H1 (cell line): ENCODE data around the gene TAP2. TPM values are rescaled to one million over a fixed set of nuclear protein-coding genes. Genes with fewer than 3 reads are reported as not detected.

Experiments used
- CTCF ChIA-PET: fragments of 300-600 bp; sonication (Branson Sonifier 250); formaldehyde crosslinking; loops from one replicate; lab custom pipeline; 2021; ENCODE audit not compliant: partially characterized antibody; lab: Charles Lee
- POLR2A ChIA-PET: fragments of 300-600 bp; sonication (Branson Sonifier 250); formaldehyde crosslinking; loops from one replicate; lab custom pipeline; 2021; ENCODE audit warnings: inconsistent platforms; ENCODE audit not compliant: partially characterized antibody; lab: Charles Lee
- DNase-seq, 2 experiments: peaks; one replicate each; pipeline versions ENCODE4 v3.0.0 to v3.0.0-alpha.2; 2010 to 2022; ENCODE audit warnings: low spot score in 2 of 2, low read depth in 1 of 2, mixed read lengths in 1 of 2
- FAIRE-seq: peaks from 2 replicates; lab custom pipeline; 2011; peaks lifted over from hg19 to GRCh38; lab: Jason Lieb, UNC
- H2AFZ ChIP-seq: 2 replicates; pipeline ENCODE4 v1.8.1; 2012; ENCODE audit warnings: low read length, inconsistent platforms
- H2AK5ac ChIP-seq: 2 replicates; pipeline ENCODE4 v1.6.1; 2013; ENCODE audit warnings: low read depth, low read length
- H2BK120ac ChIP-seq: replicated peaks from 2 replicates; pipeline ENCODE3; 2013; ENCODE audit warnings: low read depth, low read length, inconsistent platforms
- H2BK12ac ChIP-seq: 2 replicates; pipeline ENCODE4 v1.6.1; 2013; ENCODE audit warnings: low read depth, low read length
- H2BK15ac ChIP-seq: 2 replicates; pipeline ENCODE4 v1.6.1; 2013; ENCODE audit warnings: low read length
- H2BK20ac ChIP-seq: 2 replicates; pipeline ENCODE4 v1.6.1; 2013; ENCODE audit warnings: low read length
- H2BK5ac ChIP-seq: 2 replicates; pipeline ENCODE4 v1.6.1; 2013; ENCODE audit warnings: low read depth, low read length
- H3K14ac ChIP-seq: 2 replicates; pipeline ENCODE4 v1.6.1; 2013; ENCODE audit warnings: inconsistent platforms; ENCODE audit not compliant: insufficient read length
- H3K18ac ChIP-seq: 2 replicates; pipeline ENCODE4 v1.6.1; 2013; ENCODE audit warnings: low read length; ENCODE audit errors: extremely low read depth
- H3K23ac ChIP-seq: 2 replicates; pipeline ENCODE4 v1.6.1; 2013; ENCODE audit warnings: inconsistent platforms; ENCODE audit not compliant: insufficient read length
- H3K23me2 ChIP-seq: 2 replicates; pipeline ENCODE4 v1.6.1; 2013; ENCODE audit warnings: low read depth, low read length
- H3K27ac ChIP-seq: 2 replicates; pipeline ENCODE4 v1.6.1; 2011; ENCODE audit warnings: low read depth, low read length, inconsistent platforms
- H3K27me3 ChIP-seq, 4 experiments: replicated peaks in 1 of 4; 1 replicate in 1 of 4; 2 replicates in 3 of 4; pipeline versions ENCODE4 v1.6.1 to v1.8.1; 2011 to 2013; ENCODE audit warnings: low read length in 3 of 4, mild to moderate bottlenecking in 3 of 4, inconsistent platforms in 2 of 4, mixed read lengths in 2 of 4, moderate library complexity in 1 of 4; ENCODE audit not compliant: control insufficient read depth in 3 of 4, insufficient read depth in 3 of 4; ENCODE audit errors: extremely low read depth in 1 of 4
- H3K36me3 ChIP-seq, 4 experiments: 2 replicates each; pipeline versions ENCODE4 v1.6.1 to v1.8.1; 2011 to 2013; ENCODE audit warnings: mild to moderate bottlenecking in 4 of 4, low read length in 3 of 4, moderate library complexity in 2 of 4, control low read depth in 1 of 4, inconsistent platforms in 1 of 4; ENCODE audit not compliant: insufficient read depth in 4 of 4, control insufficient read depth in 2 of 4
- H3K4ac ChIP-seq: replicated peaks from 2 replicates; pipeline ENCODE3; 2013; ENCODE audit warnings: low read length, low read depth, mixed read lengths, inconsistent platforms; ENCODE audit not compliant: insufficient read length
- H3K4me1 ChIP-seq, 4 experiments: replicated peaks in 1 of 4; 1 replicate in 1 of 4; 2 replicates in 3 of 4; pipeline versions ENCODE4 v1.6.1 to v1.8.1; 2011 to 2013; ENCODE audit warnings: low read length in 3 of 4, inconsistent platforms in 2 of 4, mixed read lengths in 1 of 4; ENCODE audit not compliant: insufficient read depth in 4 of 4, control insufficient read depth in 3 of 4
- H3K4me2 ChIP-seq, 2 experiments: 2 replicates each; pipeline versions ENCODE4 v1.6.1 to v1.8.1; 2011 to 2013; ENCODE audit warnings: low read depth in 2 of 2, low read length in 2 of 2, control low read depth in 1 of 2, inconsistent platforms in 1 of 2, mild to moderate bottlenecking in 1 of 2; ENCODE audit not compliant: insufficient read depth in 1 of 2
- H3K4me3 ChIP-seq, 4 experiments: fragments of 200-600, 300-600 bp in 1 of 4; sonication (generic), shearing (Covaris generic), sonication (Bioruptor Twin) in 1 of 4; 2 replicates each; pipeline versions ENCODE4 v1.5.1 to v1.8.1; 2011 to 2016; ENCODE audit warnings: low read length in 4 of 4, low read depth in 3 of 4, control low read depth in 2 of 4, inconsistent platforms in 2 of 4, mild to moderate bottlenecking in 2 of 4, mixed read lengths in 1 of 4, moderate library complexity in 1 of 4; ENCODE audit not compliant: insufficient read depth in 2 of 4; ENCODE audit errors: extremely low read depth in 1 of 4
- H3K56ac ChIP-seq: replicated peaks from 2 replicates; pipeline ENCODE3; 2013; ENCODE audit warnings: low read depth, mild to moderate bottlenecking, mixed read lengths, low read length, inconsistent platforms; ENCODE audit not compliant: insufficient read length
- H3K79me1 ChIP-seq: 2 replicates; pipeline ENCODE4 v1.6.1; 2013; ENCODE audit warnings: low read depth, low read length, control low read depth
- H3K79me2 ChIP-seq, 2 experiments: 2 replicates each; pipeline versions ENCODE4 v1.6.1 to v1.8.1; 2012 to 2013; ENCODE audit warnings: low read length in 2 of 2, mild to moderate bottlenecking in 2 of 2, inconsistent platforms in 1 of 2; ENCODE audit not compliant: insufficient read depth in 2 of 2, control insufficient read depth in 1 of 2
- H3K9ac ChIP-seq, 4 experiments: replicated peaks in 1 of 4; 1 replicate in 1 of 4; 2 replicates in 3 of 4; pipeline versions ENCODE4 v1.6.1 to v1.8.1; 2011 to 2013; ENCODE audit warnings: low read depth in 3 of 4, low read length in 3 of 4, control low read depth in 2 of 4, mild to moderate bottlenecking in 2 of 4, moderate library complexity in 2 of 4, inconsistent platforms in 1 of 4; ENCODE audit errors: extremely low read depth in 1 of 4
- H3K9me3 ChIP-seq, 2 experiments: 2 replicates each; pipeline versions ENCODE4 v1.6.1 to v1.8.1; 2012 to 2013; ENCODE audit warnings: mild to moderate bottlenecking in 2 of 2, moderate library complexity in 2 of 2, control low read depth in 1 of 2, inconsistent platforms in 1 of 2, low read depth in 1 of 2, low read length in 1 of 2, mixed read lengths in 1 of 2; ENCODE audit not compliant: insufficient read depth in 2 of 2
- H4K20me1 ChIP-seq, 2 experiments: replicated peaks in 1 of 2; 2 replicates each; pipeline versions ENCODE3 to v1.8.1; 2011 to 2013; ENCODE audit warnings: inconsistent platforms in 2 of 2, low read length in 2 of 2, mild to moderate bottlenecking in 1 of 2; ENCODE audit not compliant: insufficient read depth in 2 of 2, control insufficient read depth in 1 of 2
- H4K5ac ChIP-seq: 2 replicates; pipeline ENCODE4 v1.6.1; 2013; ENCODE audit warnings: low read length, low read depth, mixed read lengths, inconsistent platforms; ENCODE audit not compliant: insufficient read length
- H4K8ac ChIP-seq: 2 replicates; pipeline ENCODE4 v1.8.0; 2013; ENCODE audit warnings: mild to moderate bottlenecking, moderate library complexity, low read length, inconsistent platforms; ENCODE audit not compliant: insufficient read depth; ENCODE audit errors: extremely low read depth
- H4K91ac ChIP-seq: replicated peaks from 2 replicates; pipeline ENCODE3; 2013; ENCODE audit warnings: low read length, mixed read lengths, inconsistent platforms; ENCODE audit not compliant: insufficient read length
- BACH1 ChIP-seq: IDR thresholded peaks from 2 replicates; pipeline ENCODE4 v1.6.1; 2012; ENCODE audit warnings: low read length, improper control_type of control experiment
- CTBP2 ChIP-seq: IDR thresholded peaks from 2 replicates; pipeline ENCODE4 v1.7.0; 2011; ENCODE audit warnings: borderline replicate concordance, mild to moderate bottlenecking, moderate library complexity, mixed read lengths, low read length; ENCODE audit not compliant: insufficient read depth, insufficient read length
- EGR1 ChIP-seq: IDR thresholded peaks from 2 replicates; pipeline ENCODE4 v1.6.1; 2011; ENCODE audit warnings: low read depth, low read length, borderline replicate concordance
- GABPA ChIP-seq: IDR thresholded peaks from 2 replicates; pipeline ENCODE4 v1.6.1; 2011; ENCODE audit warnings: mild to moderate bottlenecking, low read length, moderate library complexity, borderline replicate concordance; ENCODE audit not compliant: insufficient read depth
- KDM5A ChIP-seq: fragments of 200-600 bp; IDR thresholded peaks from 2 replicates; pipeline ENCODE4 v1.7.1; 2012; ENCODE audit warnings: mild to moderate bottlenecking, low read length, inconsistent platforms, mixed read lengths
- NRF1 ChIP-seq: IDR thresholded peaks from 2 replicates; pipeline ENCODE4 v1.6.1; 2011; ENCODE audit warnings: mild to moderate bottlenecking, low read depth, low read length, improper control_type of control experiment
- POLR2AphosphoS5 ChIP-seq: IDR thresholded peaks from 2 replicates; pipeline ENCODE4 v1.6.1; 2011; ENCODE audit warnings: low read depth, low read length
- RXRA ChIP-seq: IDR thresholded peaks from 2 replicates; pipeline ENCODE4 v1.6.1; 2011; ENCODE audit warnings: low read depth, mild to moderate bottlenecking, low read length, moderate library complexity; ENCODE audit not compliant: insufficient read depth
- SP2 ChIP-seq: IDR thresholded peaks from 2 replicates; pipeline ENCODE4 v1.6.1; 2012; ENCODE audit warnings: mild to moderate bottlenecking, low read length, inconsistent platforms
- SRF ChIP-seq: IDR thresholded peaks from 2 replicates; pipeline ENCODE4 v1.6.1; 2011; ENCODE audit warnings: mild to moderate bottlenecking, low read depth, low read length, moderate library complexity
- YY1 ChIP-seq: IDR thresholded peaks from 2 replicates; pipeline ENCODE4 v1.6.1; 2011; ENCODE audit warnings: low read depth, mild to moderate bottlenecking, low read length
- WGBS, 2 experiments: shearing (Covaris generic) in 1 of 2; methylation state at CpG; one replicate each; pipeline versions ENCODE4 v1.1.6 to v1.1.7; 2013 to 2015; ENCODE audit warnings: low lambda C conversion rate in 2 of 2, mixed read lengths in 2 of 2, inconsistent platforms in 1 of 2, low coverage in 1 of 2, missing lambda C conversion rate in 1 of 2; ENCODE audit not compliant: insufficient replicate concordance in 2 of 2, insufficient coverage in 1 of 2, insufficient read length in 1 of 2; ENCODE audit errors: extremely low coverage in 1 of 2, missing lambda C conversion rate in 1 of 2; 5-methylcytosine and 5-hydroxymethylcytosine counted together
- polyA plus RNA-seq, 7 experiments: library from polyadenylated mRNA; depleted of rRNA in 3 of 7; stranded (reverse) in 5 of 7; unstranded in 2 of 7; fragments of >200 nt in 5 of 7; fragments of 200-250 nt in 2 of 7; gene quantifications; 1 replicate in 5 of 7; 2 replicates in 1 of 7; 4 replicates in 1 of 7; pipeline versions ENCODE4 v1.2.1 to v1.2.3, GENCODE V29; 2011 to 2013; ENCODE audit warnings: missing spikeins in 2 of 7, mixed read lengths in 2 of 7
- total RNA-seq: library from RNA; stranded (reverse); fragmentation: NEBNext Ultra II Directional; extraction: Animal tissue kit (Norgen Biotek cat#: 25700); gene quantifications from 2 replicates; pipeline ENCODE4 v1.2.1, GENCODE V29; 2021
- TF ChIP-seq, protein P1 (sequence below), 3 experiments: IDR thresholded peaks; 1 replicate in 2 of 3; 2 replicates in 1 of 3; pipeline versions ENCODE4 v1.5.1 to v1.6.1; 2011; ENCODE audit warnings: low read length in 3 of 3, mild to moderate bottlenecking in 3 of 3, inconsistent platforms in 2 of 3, low read depth in 1 of 3, moderate library complexity in 1 of 3; ENCODE audit not compliant: insufficient read depth in 1 of 3; ENCODE audit errors: control extremely low read depth in 1 of 3

Gene TAP2
- total and polyA plus RNA-seq, 2 of the 8 experiments (the other 6 are each of a cell fraction or from before 2014, with no cell fraction given) = 11.3 to 27.2 TPM

- no peak overlapping the region for H2BK120ac ChIP-seq
- H4K8ac ChIP-seq = no peak overlapping the region
- no peak overlapping the region for H3K9ac ChIP-seq
- no peak overlapping the region for H3K14ac ChIP-seq
- TF ChIP-seq SP2 = no peak
- TF ChIP-seq SRF = no peak
- TF ChIP-seq RXRA = no peak
- TF ChIP-seq GABPA = no peak
- no peak for TF ChIP-seq CTBP2
- no peak for TF ChIP-seq BACH1
- no peak for TF ChIP-seq YY1
- no peak for TF ChIP-seq POLR2AphosphoS5
- TF ChIP-seq, protein P1, sequence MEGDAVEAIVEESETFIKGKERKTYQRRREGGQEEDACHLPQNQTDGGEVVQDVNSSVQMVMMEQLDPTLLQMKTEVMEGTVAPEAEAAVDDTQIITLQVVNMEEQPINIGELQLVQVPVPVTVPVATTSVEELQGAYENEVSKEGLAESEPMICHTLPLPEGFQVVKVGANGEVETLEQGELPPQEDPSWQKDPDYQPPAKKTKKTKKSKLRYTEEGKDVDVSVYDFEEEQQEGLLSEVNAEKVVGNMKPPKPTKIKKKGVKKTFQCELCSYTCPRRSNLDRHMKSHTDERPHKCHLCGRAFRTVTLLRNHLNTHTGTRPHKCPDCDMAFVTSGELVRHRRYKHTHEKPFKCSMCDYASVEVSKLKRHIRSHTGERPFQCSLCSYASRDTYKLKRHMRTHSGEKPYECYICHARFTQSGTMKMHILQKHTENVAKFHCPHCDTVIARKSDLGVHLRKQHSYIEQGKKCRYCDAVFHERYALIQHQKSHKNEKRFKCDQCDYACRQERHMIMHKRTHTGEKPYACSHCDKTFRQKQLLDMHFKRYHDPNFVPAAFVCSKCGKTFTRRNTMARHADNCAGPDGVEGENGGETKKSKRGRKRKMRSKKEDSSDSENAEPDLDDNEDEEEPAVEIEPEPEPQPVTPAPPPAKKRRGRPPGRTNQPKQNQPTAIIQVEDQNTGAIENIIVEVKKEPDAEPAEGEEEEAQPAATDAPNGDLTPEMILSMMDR (IDR thresholded peaks at IDR 0.05; ENCODE audit: control extremely low read depth in 1 of 3, insufficient read depth in 1 of 3, low read depth in 1 of 3, low read length in 3 of 3) = no peak
- no peak for TF ChIP-seq NRF1
- TF ChIP-seq KDM5A = no peak
- TF ChIP-seq EGR1 = no peak
- H3K79me1 ChIP-seq = no peaks in the 10 kb centered on the region
- H3K4me3 ChIP-seq = no peak overlapping the region
- no peak overlapping the region for H3K4me2 ChIP-seq
- H2BK20ac ChIP-seq = no peak overlapping the region
- no peak overlapping the region for H2BK5ac ChIP-seq
- H3K56ac ChIP-seq = no peak overlapping the region
- no peak overlapping the region for H3K27ac ChIP-seq
- H3K23ac ChIP-seq = no peak overlapping the region
- WGBS, 2 experiments = 84% methylated on average over 2 of the region's 2 CpGs; no CpG with 5 or more reads in 1 of the 2 experiments
- H2AK5ac ChIP-seq = no peak overlapping the region
- DNase-seq (no peak), FAIRE-seq (no peak)
- H3K18ac ChIP-seq = no peak overlapping the region
- H2BK15ac ChIP-seq = no peak overlapping the region
- ChIA-PET CTCF (interaction anchor here (1.2 to 3.2 kb wide), 4 partner anchors 12 to 72 kb away, joined by 5 to 9 read pairs (median 7); partner anchors contain the start of gene TAP2), POLR2A (no interaction called here)
- no peak overlapping the region for H4K5ac ChIP-seq
- H3K9me3 ChIP-seq = no peaks in the 10 kb centered on the region
- no peaks in the 10 kb centered on the region for H3K4me1 ChIP-seq
- H2BK12ac ChIP-seq = no peak overlapping the region
- H3K23me2 ChIP-seq = no peaks in the 10 kb centered on the region
- H3K27me3 ChIP-seq = no peaks in the 10 kb centered on the region
- no peaks in the 10 kb centered on the region for H4K20me1 ChIP-seq
- no peak overlapping the region for H3K4ac ChIP-seq
- no peaks in the 10 kb centered on the region for H3K36me3 ChIP-seq
- H3K79me2 ChIP-seq = no peaks in the 10 kb centered on the region
- H2AFZ ChIP-seq = no peak overlapping the region
- no peak overlapping the region for H4K91ac ChIP-seq
Observed at GRCh38 chr6:32814145-32814544, 24.4 kb downstream of the TAP2 start.
